HG03066 (cell line): ENCODE data around the gene MCCC2.
"Not testable (repeated sequence)": the region's sequence is repeated elsewhere in the genome, so short reads cannot be mapped to it uniquely, and the experiment has no call there.

Experiments used
- ATAC-seq: cut with Tn5 transposase; IDR thresholded peaks from one replicate; pipeline ENCODE4 v1.9.1; 2021; ENCODE audit warnings: low read depth; ENCODE audit not compliant: unreplicated experiment

The MCCC2 gene

GRCh38 chr5:71658916-71659662 lies 71.9 kb downstream of the MCCC2 start:
- ATAC-seq, result no peak

GRCh38 chr5:71662381-71662780 lies 75.2 kb downstream of the MCCC2 start:
- no peak for ATAC-seq

GRCh38 chr5:71663191-71663969 lies 76.2 kb downstream of the MCCC2 start:
- ATAC-seq, result no peak

- ATAC-seq, result not testable (repeated sequence)
Observed at GRCh38 chr5:71664615-71665014, 77.5 kb downstream of the MCCC2 start.

GRCh38 chr5:71666321-71666720 lies 79.2 kb downstream of the MCCC2 start:
- no peak for ATAC-seq

GRCh38 chr5:71677977-71678376 lies 90.8 kb downstream of the MCCC2 start:
- ATAC-seq, result no peak

- ATAC-seq, result no peak
Observed at GRCh38 chr5:71679714-71680113, 92.6 kb downstream of the MCCC2 start.

- no peak for ATAC-seq
Observed at GRCh38 chr5:71680510-71680909, 93.4 kb downstream of the MCCC2 start.

GRCh38 chr5:71681296-71681695 lies 94.2 kb downstream of the MCCC2 start:
- no peak for ATAC-seq

GRCh38 chr5:71684309-71684708 lies 97.2 kb downstream of the MCCC2 start:
- no peak for ATAC-seq

GRCh38 chr5:71693828-71694427 lies 106.8 kb downstream of the MCCC2 start:
- no peak for ATAC-seq

- no peak for ATAC-seq
Observed at GRCh38 chr5:71695071-71695470, 107.9 kb downstream of the MCCC2 start.

GRCh38 chr5:71695595-71695994 lies 108.5 kb downstream of the MCCC2 start:
- ATAC-seq, result no peak

- ATAC-seq, result no peak
Observed at GRCh38 chr5:71697967-71698366, 110.8 kb downstream of the MCCC2 start.

- ATAC-seq, result no peak
Observed at GRCh38 chr5:71699233-71699632, 112.1 kb downstream of the MCCC2 start.

GRCh38 chr5:71699751-71700150 lies 112.6 kb downstream of the MCCC2 start:
- no peak for ATAC-seq

- ATAC-seq, result no peak
Observed at GRCh38 chr5:71700803-71701202, 113.7 kb downstream of the MCCC2 start.

GRCh38 chr5:71701407-71701806 lies 114.3 kb downstream of the MCCC2 start:
- ATAC-seq, result no peak

GRCh38 chr5:71703941-71704340 lies 116.8 kb downstream of the MCCC2 start:
- no peak for ATAC-seq

- ATAC-seq, result no peak
Observed at GRCh38 chr5:71705421-71705820, 118.3 kb downstream of the MCCC2 start.

GRCh38 chr5:71706906-71707305 lies 119.8 kb downstream of the MCCC2 start:
- no peak for ATAC-seq
